Measurements from ENCODE around the gene LONRF2.

- TF ChIP-seq CTCF (IDR thresholded peaks at IDR 0.05): no peak
- TF ChIP-seq POLR2AphosphoS5 (IDR thresholded peaks at IDR 0.05): no peak
These were observed 20.3 kb downstream of the LONRF2 start for GRCh38 chr2:100301881-100302584.

All from upper lobe of left lung (tissue), 4 donors.